NCI-H748 (cell line): ENCODE results near the gene ZBTB42.

Experiments
- DNase-seq: peaks from one replicate; lab custom pipeline; 2025; ENCODE audit not compliant: unreplicated experiment; lab: John Stamatoyannopoulos, UW

Gene ZBTB42

DNA sequence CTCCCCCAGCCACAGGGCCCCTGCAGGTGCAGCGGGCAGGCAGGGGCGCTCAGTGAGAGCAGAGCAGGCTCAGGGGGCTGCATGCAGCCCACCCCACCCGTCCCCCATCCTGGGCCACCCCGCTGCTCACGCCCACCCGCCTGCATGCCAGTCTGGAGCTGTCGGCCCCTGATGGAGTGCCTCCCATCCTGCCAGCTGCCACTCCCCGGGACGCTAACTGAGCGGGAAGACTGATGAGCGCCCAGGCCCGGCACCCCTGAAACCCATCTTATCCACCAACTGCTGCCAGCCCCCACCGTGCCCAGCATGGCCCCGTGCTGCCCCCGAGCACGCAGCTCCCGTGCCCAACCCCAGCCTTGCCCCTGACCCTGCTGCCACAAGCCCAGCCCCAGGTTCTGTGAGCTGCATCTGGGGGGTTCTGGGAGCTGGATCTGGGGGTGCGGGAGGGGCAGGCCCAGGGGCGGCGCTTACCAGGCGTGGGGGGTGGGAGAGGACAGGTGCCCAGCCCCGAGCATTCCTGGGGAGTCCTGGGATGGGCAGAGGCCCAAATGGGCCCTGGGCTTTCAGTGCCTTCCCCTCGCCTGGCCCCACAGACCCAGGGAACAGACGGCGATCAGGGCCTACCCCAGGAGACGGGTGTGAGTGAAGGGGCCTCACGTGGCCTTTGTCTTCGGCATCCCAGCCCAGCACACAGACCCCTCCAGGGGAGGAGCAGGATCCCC, 18.7 kb upstream of the ZBTB42 start:
- no peak for DNase-seq

DNA sequence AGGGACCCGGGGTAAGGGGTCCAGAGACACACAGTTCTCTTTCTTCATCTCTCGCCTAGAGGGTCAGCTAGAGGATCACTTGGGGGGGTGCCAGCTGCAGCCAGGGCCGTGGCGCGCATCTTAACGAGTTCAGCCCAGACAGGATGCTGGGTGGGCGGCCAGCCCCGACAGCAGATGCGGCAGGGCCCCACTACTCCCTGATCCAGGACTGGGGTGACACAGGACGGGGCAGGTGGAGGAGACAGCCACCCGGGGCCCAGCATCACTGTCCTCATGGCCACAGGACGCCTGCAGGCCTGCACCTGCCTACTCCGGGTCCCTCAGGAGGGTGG, 18.1 kb upstream of the ZBTB42 start:
- DNase-seq: no peak

DNA sequence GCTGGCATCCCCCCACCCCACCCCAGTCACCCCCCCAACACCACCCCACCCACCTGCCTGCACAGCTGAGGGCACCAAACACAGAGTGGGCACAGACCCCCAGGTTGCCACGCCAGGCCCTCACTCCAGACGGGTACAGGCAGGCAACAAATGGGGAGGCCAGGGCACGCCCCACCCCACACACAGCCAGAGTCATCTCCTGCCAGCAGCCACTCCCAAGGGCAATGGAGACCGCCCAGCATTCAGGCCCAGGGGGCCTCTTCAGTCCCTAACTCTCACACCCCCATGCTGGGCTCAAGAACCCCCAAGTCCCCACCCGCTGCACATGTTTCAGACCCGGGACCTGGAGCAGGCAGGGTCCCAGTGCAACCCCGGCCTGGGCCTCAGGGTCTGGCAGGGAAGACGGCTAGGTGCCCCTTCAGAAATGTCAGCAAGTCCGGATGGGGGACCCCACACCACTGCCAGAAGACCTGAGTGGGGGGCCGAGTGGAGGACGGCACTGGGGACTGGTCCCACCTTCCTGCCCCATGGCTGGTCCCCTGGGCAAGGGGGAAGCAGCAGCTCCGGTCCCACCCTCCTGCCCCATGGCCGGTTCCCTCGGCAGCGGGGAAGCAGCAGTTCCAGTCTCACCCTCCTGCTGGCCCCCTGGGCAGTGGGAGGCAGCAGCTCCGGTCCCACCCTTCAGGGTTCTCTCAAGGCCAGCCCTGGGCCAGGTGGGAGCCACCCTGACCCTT, 17.2 kb upstream of the ZBTB42 start:
- no peak for DNase-seq

DNA sequence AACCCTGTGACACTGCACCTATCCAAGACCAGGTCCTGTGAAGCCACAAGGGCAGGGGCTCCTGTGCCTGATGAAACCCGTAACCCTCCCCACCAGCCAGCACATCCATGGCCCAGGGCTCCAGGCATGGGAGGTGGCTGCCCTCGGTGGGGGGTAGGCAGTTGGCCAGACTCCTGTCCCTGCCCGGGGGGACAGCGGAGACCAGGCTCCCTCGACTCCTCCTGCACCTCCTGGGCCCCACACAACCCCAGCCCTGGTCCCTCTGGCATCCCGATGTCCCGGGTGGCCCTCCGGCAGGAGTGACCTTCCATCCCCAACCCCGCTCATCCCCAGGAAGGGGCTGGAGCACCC, 16.7 kb upstream of the ZBTB42 start:
- DNase-seq: no peak

DNA sequence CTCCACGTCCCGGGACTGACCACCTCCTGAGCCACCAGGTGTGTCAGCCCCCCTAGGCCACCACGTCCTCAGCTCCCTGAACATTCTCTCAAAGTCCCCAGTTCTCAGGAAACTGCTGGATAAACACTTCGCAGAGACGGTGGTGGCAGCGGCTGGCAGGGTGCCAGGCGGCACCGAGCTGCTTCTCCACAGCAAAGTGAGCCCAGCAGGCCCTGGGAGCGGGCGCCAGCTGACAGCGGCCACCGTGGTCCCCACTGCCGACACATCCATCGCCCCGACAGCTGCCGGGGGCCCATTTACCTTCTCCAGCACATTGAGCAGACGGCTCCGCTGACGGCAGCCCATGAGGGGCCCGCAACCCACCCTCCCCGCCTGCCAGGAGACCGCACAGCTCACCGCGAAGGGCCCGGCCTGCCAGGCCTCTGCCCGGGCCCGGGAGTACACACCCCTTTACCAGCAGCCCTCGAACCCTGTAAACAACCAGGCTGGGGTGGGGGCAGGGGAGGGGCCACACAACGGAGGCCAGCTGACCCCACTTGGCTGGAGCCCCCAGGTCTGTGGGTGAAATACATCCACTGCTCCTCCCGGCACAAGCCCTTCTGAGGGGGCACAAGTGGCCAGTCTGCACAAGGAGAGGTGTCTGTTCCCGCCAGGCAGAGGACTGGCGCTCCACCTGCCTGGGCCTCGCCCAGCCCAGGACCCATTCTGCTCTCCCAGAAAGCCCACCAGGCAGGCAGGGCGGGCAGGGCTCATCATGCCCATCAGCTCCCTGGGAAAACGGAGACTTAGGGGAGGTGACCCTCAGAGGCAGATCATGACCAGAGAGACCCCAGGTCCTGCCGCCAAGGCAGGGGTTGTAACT, 15.8 kb upstream of the ZBTB42 start:
- DNase-seq: peak; percentile 29

DNA sequence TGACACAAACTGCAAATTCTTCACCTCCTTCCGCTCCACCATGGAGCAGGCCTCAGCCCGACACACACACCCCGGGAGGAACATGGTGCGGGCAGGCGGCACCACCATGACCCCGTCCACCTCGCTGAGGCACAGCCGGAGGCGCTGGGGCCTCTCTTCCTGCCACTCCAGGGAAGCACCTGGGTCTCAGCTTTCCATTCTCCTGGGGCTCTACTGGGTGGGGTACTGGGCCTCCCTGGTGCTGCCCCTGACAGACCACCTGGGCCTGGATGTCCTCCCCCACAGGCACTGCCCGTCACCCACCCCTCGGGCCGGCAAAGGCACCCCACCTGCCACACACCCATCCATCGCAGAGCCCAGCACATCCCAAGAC, 15.2 kb upstream of the ZBTB42 start:
- no peak for DNase-seq

DNA sequence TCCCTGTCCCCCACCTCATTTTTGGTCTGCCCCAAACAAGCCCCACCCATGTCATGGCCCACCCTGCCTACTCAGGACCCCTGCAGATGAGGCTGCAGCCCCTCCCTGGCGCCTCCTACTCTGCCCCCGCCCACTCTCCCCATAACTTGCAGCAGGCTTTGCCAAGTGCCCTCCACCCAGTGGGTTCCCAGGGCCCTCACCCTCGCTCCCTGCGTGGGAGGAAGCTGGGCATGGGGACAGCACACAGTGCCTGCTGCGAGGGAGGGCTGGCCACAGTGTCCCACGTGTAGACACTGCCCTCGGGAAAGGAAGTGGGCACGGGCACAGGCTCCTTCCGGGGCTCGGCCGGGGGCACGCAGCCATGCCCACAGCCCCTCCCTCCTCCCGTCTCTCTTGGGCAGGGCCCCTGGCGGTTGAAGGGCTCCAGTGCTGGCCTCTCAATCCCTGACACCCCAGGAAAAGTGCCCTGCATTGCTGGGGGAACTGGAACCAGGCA, 14.8 kb upstream of the ZBTB42 start:
- no peak for DNase-seq

DNA sequence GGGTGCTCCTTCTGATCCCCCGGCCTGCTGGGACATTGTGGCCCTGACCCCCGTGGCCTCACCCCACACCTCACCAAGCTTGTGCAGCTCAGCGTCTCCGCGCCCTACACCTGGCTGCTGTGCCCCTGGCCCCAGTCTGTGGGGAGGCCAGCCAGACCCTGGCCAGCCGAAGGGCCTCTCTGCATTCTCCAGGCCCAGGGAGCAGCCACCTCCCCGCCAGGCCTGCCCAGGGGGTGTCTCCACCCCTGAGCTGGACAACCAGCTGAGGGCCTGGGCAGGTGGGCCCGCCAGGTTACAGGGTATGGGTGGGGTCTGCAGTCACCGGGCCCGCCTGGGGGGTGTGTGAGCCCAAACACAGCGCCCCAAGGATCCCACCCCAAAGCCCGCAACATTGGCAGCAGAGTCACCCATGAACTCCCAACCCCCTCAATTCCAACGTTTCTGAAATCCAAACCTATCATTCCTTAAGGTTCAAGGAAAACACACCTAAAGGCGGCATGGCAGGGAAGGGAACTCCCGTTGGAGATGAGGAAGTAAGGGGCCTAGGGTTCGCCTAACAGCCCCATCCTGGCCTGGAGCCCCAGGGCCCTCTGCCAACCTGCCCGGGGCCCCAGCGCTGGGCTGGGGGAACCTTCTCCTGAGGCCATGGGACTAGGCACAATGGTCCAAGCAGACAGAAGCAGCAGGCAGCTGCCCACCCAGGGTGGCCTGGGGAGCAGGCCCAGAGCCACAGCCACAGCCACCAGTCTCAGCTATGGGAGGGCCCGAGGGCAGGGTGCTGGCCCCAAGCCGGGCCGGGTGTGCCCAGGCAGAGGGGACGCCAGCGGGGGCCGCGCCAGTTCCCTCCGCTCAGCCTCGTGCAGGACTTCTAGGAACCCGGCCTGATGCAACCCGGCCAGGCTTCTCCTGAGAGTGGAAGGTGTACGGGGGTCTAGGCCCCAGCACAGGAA, 13.9 kb upstream of the ZBTB42 start:
- no peak for DNase-seq

DNA sequence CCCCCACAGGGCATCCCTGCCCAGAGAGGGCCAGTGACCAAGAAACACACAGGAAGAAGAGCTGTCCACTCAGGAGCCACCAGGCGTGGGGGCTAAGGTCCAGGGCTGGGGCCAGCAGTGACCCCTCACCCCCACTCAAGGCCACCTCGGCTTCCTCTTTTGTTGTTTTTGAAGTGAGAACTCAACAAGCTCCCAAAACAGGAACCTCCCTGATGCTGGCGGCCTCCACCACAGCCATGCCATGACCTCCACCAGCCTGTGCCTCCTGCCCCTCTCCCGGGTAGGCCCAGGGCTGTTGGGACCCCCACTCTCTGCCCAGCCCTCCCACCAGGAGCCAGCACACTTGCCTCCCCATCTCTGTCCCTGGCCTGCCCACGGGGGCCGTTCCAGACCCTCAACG, 13.2 kb upstream of the ZBTB42 start:
- no peak for DNase-seq

DNA sequence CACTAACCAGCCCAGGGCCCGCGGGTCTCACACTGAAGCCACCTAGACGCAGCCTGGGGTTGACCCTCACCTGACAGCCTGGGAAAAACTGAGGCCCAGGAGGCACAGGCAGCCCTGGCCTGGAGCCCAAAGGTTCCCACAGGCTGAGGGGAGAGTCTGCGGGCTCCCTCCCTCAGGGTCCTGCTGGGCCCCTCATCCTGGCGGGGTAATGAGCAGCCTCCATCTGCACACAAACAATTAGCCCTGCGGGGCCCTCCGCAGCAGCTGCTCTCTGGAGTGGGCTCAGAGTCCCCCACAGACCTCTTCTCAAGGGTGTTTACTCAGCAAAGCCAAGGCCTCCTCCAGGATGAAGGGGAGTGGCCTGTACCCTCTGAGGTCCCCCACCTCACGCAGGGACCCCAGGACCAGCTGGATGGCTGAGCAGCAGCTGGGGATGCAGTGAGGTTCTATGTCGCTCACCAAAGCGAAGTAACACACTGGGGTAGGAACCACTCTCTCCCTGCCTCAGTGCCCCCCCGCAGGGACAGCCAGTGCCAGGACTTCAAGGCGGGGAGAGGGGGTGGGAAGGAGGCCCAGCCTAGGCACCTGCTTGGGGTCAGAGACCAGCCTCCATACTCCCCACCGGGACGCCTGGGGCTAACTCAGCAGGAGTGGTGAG, 12.6 kb upstream of the ZBTB42 start:
- DNase-seq: peak; percentile 38

DNA sequence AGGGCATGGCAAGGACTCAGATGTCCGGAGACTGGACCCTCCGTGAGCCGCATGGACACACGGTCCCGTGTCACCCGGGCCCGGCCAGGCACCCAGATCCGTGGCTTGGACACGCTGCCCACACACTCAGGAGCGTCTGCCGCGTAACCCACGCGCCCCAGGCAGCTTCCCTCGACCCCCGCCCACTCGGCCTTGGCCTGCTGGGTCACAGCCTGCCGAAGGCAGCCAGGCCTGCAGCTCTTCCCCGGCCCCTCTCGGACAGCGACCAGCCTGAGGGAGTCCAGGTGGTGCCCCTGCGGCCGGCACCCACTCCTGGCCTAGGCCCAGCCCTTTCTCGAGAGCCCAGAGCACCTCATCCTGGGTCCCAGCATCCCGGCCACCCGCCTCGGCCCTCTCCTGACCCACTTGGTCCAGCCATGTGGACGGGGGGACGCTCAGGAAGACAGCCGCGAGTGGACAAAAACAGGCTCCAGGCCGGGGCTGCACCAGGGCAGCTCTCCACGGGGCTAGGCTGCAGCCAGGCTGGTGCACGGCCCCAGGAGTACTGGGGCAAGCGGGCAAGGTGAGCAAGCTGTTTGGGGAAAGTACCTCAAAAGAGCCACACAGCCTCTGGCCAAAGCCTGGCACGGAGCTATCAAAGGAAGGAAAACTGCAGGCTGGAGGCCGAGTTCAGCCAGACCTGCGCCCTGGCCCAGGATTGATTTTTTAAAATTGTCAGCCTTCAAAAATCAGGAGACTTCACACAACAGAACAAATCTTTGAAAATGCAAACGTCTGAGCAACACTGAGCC, 11.8 kb upstream of the ZBTB42 start:
- no peak for DNase-seq

DNA sequence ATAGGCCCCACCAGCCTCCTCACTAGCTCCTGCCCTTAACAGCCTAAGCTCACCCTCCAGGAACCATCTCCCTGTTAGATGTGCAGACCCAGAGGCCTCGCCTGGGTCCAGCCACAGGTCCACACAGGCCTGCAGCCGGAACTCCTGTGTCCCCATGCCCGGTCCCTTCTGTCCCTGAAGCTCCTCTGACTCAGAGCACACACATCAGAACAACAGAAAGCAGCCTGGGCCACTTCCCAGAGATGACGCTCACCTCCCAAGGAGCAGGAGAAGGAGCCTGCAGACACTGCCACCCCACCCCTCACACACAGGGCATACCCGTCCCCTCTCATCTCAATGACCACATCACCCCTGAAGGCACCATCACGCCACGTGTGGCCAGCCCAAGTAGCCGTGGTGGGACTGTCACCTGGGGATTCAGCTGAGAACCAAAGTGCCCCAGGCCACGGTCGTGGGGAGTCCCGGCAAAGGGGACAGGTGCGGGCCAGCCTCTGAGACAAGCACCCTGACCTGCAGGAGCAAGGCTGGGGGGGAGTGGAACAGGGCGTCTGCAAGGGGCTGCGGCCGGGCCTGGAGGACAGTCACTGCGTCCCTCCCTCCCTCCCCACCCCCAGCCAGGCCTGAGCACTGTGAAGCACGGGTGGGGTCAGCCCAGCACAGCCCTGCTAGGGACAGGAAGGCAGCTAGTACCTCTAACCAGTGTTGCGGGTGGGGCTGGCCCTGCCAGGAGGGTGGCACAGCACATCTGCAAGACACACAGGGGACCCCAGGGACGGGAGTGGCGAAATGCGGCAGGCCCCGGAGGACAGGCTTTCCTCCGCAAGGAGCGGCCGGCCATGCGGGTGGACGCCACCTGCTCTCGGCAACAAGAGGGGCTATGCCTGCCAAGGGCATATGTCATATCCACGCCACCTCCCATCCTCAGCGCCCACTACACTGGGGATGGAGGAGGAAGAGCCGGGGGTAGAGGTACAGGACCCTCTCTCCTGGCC, 10.9 kb upstream of the ZBTB42 start:
- DNase-seq: no peak

DNA sequence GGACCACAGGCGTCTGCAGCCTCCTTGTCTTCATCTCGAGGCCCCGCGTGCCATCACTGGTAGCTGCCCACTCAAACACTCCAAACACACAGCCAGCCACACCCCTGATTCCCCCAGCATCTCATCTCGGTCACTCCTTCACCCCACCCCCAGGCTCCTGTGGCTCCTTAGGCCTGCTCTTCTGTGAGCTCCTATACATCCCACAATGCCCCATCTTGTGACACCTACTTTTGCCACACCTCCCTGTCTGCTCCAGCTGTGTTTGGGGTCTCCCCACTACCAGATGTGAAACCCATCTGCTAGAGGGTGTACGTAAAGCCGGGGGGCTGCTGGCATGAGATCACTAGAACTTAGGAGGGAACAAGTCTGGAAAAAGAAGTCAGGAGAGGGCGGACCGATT, 9.5 kb upstream of the ZBTB42 start:
- DNase-seq: no peak

DNA sequence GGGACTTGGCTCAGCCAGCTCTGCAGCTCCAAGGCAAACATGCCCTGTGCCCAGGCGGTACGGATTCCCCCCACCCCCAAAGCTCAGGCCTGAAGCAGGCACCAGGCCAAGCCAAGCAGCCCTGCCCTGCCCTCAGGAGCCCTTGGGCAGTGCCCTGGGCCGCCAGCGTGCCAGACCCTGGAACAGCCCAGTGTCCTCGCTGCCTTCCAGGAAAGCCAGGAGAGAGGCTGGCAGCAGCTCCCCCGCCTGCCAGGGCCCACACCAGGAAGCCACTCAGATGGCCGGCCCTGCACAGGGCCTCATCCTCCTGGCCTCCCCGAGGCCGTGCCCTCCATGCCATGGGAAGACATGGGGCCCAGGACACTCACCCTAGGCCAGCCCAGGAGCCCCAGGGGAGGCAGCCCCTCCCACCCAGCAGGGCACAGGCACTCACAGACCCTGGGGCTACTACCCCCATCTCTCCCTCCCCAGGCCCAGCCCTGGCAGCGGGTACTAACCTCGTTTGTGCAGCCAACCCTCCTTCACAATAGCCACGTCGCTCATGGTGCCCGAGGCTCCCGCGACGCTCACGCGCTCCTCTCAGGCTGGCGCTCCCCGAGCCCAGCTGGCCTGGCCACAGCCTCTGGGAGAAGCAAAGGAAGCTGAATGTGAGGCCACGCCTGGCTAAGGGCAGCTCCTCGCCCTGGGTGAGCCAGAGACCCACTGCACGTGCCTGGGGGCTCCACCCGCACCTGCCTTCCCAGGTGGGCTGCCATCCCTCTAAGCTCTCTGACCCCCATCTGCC, 8.6 kb upstream of the ZBTB42 start:
- peak; percentile 48 for DNase-seq

DNA sequence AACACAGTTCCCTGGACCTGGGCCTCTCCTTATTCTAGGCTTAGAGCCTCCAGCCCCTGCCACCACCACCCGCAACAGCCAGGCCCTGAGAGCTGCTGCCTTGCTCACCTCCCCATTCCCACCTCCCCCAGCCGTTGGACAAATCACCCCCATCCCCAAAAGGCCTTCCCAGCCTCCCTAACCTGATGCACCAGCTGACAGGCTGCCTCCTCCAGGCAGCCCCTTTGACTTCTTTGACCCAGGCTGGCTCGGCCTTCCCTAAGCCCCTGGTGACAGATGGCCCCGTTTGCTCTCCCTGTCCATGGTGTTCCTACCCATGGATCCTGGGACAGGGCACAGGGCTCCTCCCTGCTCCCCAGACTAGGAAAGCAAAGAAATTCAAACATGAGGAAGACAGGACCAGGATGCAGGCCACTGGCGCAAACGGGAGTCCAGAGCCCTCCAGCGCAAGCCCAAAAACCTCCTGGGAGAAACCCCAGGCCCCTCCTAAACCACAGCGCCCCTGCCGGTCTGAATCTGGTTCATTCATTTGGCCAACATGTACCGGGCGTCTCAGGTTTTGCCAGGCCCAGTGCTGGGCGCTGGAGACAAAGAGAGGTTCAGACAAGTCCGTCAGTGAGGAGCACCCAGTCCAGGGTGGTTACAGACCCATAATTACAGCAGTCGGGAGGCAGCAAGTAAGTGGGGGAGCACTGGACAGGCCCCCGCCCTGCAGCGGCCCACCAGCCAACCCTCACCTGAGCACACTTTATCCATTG, 7.8 kb upstream of the ZBTB42 start:
- no peak for DNase-seq

DNA sequence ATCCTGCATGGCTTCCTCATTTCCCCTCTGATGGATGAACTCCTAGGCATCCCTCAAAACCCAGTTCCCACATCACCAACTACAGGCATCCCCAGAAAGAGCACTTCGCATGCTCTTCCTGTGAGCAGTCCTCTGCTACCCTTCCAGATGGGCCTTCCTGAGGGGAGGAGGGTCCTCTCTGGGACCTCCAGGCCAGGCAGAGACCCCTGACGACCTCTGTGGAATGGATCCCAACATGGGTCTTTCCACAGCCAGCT, 7.3 kb upstream of the ZBTB42 start:
- no peak for DNase-seq

DNA sequence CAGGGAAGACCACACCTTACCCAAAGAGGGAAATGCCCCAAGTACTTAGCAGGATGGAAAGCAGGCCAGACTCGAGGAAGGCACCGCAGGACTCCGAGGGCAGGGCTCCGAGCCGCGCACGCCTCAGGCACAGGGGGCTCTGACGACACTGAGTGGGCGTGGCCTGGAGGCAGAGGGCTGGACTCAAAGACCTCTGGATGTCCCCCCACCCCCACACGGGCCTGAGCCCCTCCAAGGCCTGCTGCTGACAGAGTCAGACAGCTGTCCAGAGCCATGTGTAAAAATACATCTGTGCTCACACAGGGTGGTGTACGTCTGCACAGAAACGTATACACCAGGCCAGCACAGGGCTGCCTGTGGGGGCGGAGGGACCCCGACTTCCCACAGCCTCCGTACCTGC, 6.8 kb upstream of the ZBTB42 start:
- peak; percentile 37 for DNase-seq
